Transverse colon (tissue), 4 donors: Measurements from ENCODE around the gene WNT5B. TPM values are rescaled to one million over a fixed set of nuclear protein-coding genes. Genes with fewer than 3 reads are reported as not detected.

Source experiments
- DNase-seq: peaks from one replicate; pipeline ENCODE4 v3.0.0-alpha.2; 2019
- H3K27ac ChIP-seq, 4 donors: fragments of 200-600 bp; sonication (generic); 2 replicates each; pipeline ENCODE4 v1.5.1; 2016 to 2018; ENCODE audit warnings: inconsistent platforms in 4 of 4
- H3K27me3 ChIP-seq: fragments of 200-600 bp; sonication (generic); 2 replicates; pipeline ENCODE4 v1.5.1; 2017; ENCODE audit warnings: inconsistent platforms
- H3K36me3 ChIP-seq, 4 donors: fragments of 200-600 bp; sonication (generic); 2 replicates each; pipeline ENCODE4 v1.5.1; 2017 to 2019; ENCODE audit warnings: inconsistent platforms in 4 of 4
- H3K4me1 ChIP-seq, 4 donors: fragments of 200-600 bp; sonication (generic); 2 replicates each; pipeline ENCODE4 v1.5.1; 2017 to 2020; ENCODE audit warnings: inconsistent platforms in 4 of 4
- H3K4me3 ChIP-seq, 4 donors: fragments of 200-600 bp; sonication (generic); 1 replicate in 1 of 4; 2 replicates in 3 of 4; pipeline versions ENCODE4 v1.5.1 to v1.6.1; 2017 to 2019; ENCODE audit warnings: inconsistent platforms in 4 of 4
- H3K9me3 ChIP-seq, 2 donors: fragments of 200-600 bp; sonication (generic); 2 replicates each; pipeline ENCODE4 v1.5.1; 2017 to 2019; ENCODE audit warnings: inconsistent platforms in 2 of 2
- EP300 ChIP-seq: sonication (generic); formaldehyde crosslinking; IDR thresholded peaks from one replicate; pipeline ENCODE4 v1.6.1; 2017; ENCODE audit warnings: antibody characterized with exemption, low read depth
- POLR2A ChIP-seq: fragments of 450-650 bp; IDR thresholded peaks from one replicate; pipeline ENCODE4 v1.6.1; 2016; ENCODE audit warnings: antibody characterized with exemption, mild to moderate bottlenecking, moderate library complexity
- POLR2AphosphoS5 ChIP-seq, 3 donors: sonication (generic); formaldehyde crosslinking; IDR thresholded peaks; one replicate each; pipeline ENCODE4 v1.6.1; 2016; ENCODE audit warnings: antibody characterized with exemption in 3 of 3
- WGBS, 2 donors: methylation state at CpG; one replicate each; pipeline ENCODE4 v1.1.5; 2018; ENCODE audit warnings: low coverage in 1 of 2; 5-methylcytosine and 5-hydroxymethylcytosine counted together
- in situ Hi-C, 4 donors: fragments of 200-750 bp; cut with MboI; loops; one replicate each; pipeline versions ENCODE4 v1.15.0 to v1.15.1; 2017; ENCODE audit warnings: low sequenced_read_pairs in 3 of 4, low pct_ligation_motif_present in 1 of 4, low pct_unique_long_range_greater_than_20kb in 1 of 4
- intact Hi-C: fragments of 100-400 bp; cut with DNase I; formaldehyde crosslinking; loops from one replicate; pipeline ENCODE4 v1.15.1; 2023; ENCODE audit warnings: low total_unique reads
- total RNA-seq, 4 donors: library from RNA; depleted of rRNA; stranded (reverse); fragments of >200 nt; gene quantifications; one replicate each; pipeline ENCODE4 v1.1.0, GENCODE V29; 2016
- TF ChIP-seq, protein P1 (sequence below), 5 experiments: fragments of 200-600 bp in 3 of 5; fragments of 450-650 bp in 2 of 5; sonication (generic) in 3 of 5; IDR thresholded peaks; 1 replicate in 2 of 5; 2 replicates in 3 of 5; pipeline ENCODE4 v1.5.1; 2016 to 2017; ENCODE audit warnings: antibody characterized with exemption in 5 of 5, inconsistent platforms in 3 of 5, mild to moderate bottlenecking in 2 of 5, moderate library complexity in 1 of 5

Gene WNT5B
- total RNA-seq, 4 donors from 2014 or later: 0.80 to 3.5 (median 3.5) TPM; not detected in 1

DNA sequence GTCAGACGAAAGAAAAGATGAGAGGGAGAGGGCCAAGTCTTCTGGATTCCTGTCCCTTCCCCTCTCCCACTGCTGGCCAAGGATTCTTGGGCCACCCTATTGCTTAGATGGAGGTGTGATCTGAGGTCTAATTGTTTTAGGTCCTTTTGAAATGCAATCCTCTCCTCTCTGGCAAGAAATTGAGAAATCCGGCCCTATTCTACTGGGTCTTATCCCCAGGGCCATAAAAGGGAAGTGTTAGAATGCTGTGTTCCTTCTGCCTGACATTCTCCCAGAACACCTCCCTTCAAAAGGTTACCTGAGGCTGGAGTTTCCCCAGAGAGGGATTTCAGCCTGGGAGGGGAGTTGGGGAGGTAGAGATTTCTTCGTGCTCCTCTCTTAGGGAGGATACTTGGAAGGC is 4.4 kb downstream of the WNT5B start:
- no peaks in the 10 kb centered on the region for H3K9me3 ChIP-seq
- 75% methylated on average over 3 of the region's 3 CpGs; no CpG with 5 or more reads in 1 of the 2 donors for WGBS, 2 donors
- in situ Hi-C loops: no loop called here
- TF ChIP-seq EP300: no peak
- TF ChIP-seq, protein P1, sequence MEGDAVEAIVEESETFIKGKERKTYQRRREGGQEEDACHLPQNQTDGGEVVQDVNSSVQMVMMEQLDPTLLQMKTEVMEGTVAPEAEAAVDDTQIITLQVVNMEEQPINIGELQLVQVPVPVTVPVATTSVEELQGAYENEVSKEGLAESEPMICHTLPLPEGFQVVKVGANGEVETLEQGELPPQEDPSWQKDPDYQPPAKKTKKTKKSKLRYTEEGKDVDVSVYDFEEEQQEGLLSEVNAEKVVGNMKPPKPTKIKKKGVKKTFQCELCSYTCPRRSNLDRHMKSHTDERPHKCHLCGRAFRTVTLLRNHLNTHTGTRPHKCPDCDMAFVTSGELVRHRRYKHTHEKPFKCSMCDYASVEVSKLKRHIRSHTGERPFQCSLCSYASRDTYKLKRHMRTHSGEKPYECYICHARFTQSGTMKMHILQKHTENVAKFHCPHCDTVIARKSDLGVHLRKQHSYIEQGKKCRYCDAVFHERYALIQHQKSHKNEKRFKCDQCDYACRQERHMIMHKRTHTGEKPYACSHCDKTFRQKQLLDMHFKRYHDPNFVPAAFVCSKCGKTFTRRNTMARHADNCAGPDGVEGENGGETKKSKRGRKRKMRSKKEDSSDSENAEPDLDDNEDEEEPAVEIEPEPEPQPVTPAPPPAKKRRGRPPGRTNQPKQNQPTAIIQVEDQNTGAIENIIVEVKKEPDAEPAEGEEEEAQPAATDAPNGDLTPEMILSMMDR (IDR thresholded peaks at IDR 0.05): no peak
- H3K27ac ChIP-seq: no peak overlapping the region
- H3K4me3 ChIP-seq: no peak overlapping the region
- peaks cover 24% of the 10 kb centered on the region for H3K27me3 ChIP-seq
- no peaks in the 10 kb centered on the region for H3K36me3 ChIP-seq
- peaks cover 10 to 39% (median 30%) of the 10 kb centered on the region in 4 donors for H3K4me1 ChIP-seq
- no peak for DNase-seq
- intact Hi-C loops: no loop called here

DNA sequence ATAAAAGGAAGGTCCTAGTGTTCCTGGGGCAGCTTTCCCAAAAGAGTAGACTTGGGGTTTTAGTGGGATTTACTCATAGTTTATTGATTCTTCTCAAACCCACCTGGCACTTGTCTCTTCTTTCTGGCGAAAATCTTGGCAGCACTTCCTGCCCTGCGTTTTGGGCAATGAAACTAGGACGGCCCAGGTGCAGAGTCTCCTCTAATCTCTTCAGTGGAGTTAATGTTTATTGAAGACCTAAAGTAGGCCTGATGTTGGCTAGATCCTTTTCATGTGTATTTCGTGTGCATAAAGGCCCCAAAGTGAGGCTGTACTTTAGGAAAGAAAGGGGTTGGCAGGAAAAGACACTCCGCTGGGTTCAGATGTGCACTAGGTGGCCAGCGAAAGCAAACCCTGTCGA is 5.1 kb downstream of the WNT5B start:
- Histone ChIP-seq H3K27ac (no peak overlapping the region), H3K4me3 (no peak overlapping the region), H3K4me1 (peaks cover 7 to 35% (median 25%) of the 10 kb centered on the region in 4 donors), H3K36me3 (no peaks in the 10 kb centered on the region), H3K9me3 (no peaks in the 10 kb centered on the region), H3K27me3 (peaks cover 24% of the 10 kb centered on the region)
- intact Hi-C loops: no loop called here
- DNase-seq: no peak
- WGBS, 2 donors: 25 to 45% methylated on average over 3 to 7 of the region's 7 CpGs
- TF ChIP-seq POLR2AphosphoS5 (IDR thresholded peaks at IDR 0.05) (no peak), POLR2A (no peak), EP300 (no peak)
- TF ChIP-seq, protein P1 (IDR thresholded peaks at IDR 0.05): no peak
- in situ Hi-C loops: no loop called here

DNA sequence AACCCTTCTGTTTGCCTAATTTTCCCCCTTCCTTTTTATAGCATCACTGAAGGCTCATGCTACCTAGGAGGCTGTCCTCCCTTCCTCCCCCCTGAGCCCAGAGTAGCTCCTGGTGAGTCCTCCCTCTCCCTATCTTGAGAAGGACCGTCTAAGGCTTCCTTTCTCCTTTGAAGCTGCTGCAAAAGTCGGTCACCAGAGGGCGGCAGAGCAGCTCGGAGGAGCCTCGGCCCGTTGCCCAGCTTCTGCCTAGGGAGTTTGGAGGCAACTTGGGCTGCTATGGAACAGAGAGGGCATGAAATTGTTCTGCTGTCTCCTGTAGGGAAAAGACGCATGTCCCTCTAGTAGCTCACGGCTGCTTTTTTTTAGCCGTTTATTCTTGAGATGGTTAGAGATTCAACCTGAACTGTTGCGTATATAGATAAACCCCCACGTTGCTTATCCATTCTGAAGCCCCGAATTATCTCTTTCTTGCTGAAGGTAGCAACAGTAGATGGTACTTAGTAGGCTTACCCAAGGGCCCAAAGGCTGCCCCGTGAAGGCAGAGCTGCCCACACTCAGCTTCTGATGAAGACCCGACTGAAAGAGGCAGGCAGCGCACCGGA is 5.7 kb downstream of the WNT5B start:
- no peak overlapping the region for H3K27ac ChIP-seq
- 0 to 43% methylated on average over 4 to 16 of the region's 16 CpGs for WGBS, 2 donors
- no peak overlapping the region for H3K4me3 ChIP-seq
- DNase-seq: peak; percentile 81
- no peaks in the 10 kb centered on the region for H3K9me3 ChIP-seq
- in situ Hi-C loops (no loop called here), intact Hi-C loops (no loop called here)
- TF ChIP-seq POLR2AphosphoS5 (IDR thresholded peaks at IDR 0.05): no peak
- TF ChIP-seq, protein P1 (IDR thresholded peaks at IDR 0.05): peak; percentile 67 to 82 (median 75)
- H3K27me3 ChIP-seq: peaks cover 24% of the 10 kb centered on the region
- peaks cover 2 to 30% (median 20%) of the 10 kb centered on the region in 4 donors for H3K4me1 ChIP-seq
- no peaks in the 10 kb centered on the region for H3K36me3 ChIP-seq

DNA sequence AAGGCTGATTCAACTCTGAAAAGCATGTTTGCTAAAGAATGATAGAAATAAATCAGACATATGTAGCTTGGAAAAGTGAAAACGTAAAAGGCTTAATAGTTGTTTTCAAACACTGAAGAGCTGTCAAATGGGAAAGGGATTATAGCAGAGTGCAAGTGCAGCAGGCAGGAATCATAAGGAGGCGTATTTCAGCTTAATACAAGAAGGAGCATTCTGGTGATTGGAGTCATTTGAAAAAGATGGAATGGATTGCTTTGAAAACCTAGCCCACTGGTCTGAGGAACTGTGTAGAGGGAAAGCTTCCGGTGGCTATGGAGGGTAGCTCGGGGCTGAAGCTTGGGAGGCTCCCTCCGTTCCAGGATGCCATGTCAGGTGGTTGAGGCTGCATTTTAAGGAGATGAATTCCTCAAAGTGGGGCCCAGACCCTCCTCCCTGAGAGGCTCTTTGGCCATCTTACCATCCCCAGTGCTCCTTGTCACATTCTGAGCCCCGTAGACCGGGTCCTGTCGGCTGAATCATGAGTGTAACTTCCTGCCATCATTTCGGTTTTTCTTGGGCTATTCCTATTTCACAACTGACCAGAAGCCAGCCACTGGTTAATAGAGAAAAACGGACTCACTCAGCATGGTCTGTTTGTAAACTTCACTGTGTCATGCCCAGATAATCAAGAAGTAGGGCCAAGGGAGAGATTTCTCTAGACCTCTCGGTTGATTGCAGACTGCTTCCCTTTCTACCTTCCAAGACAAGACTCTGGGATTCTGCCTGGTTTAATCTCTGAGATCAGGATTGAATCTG is 6.5 kb downstream of the WNT5B start:
- Histone ChIP-seq H3K9me3 (no peaks in the 10 kb centered on the region), H3K4me3 (no peak overlapping the region), H3K4me1 (peaks cover 0 to 22% (median 12%) of the 10 kb centered on the region in 4 donors), H3K27me3 (peaks cover 17% of the 10 kb centered on the region), H3K27ac (no peak overlapping the region), H3K36me3 (no peaks in the 10 kb centered on the region)
- TF ChIP-seq EP300 (no peak), POLR2AphosphoS5 (IDR thresholded peaks at IDR 0.05) (no peak), POLR2A (no peak)
- TF ChIP-seq, protein P1 (IDR thresholded peaks at IDR 0.05): no peak
- in situ Hi-C loops (no loop called here), intact Hi-C loops (no loop called here)
- DNase-seq: no peak
- WGBS, 2 donors: 81 to 85% methylated on average over 7 to 11 of the region's 11 CpGs
